RPMI8226 (cell line): ENCODE measurements around the gene GPR82.

Experiments used
- DNase-seq: peaks from one replicate; pipeline ENCODE4 v3.0.0-alpha.2; 2015

GPR82 gene

GRCh38 chrX:41720125-41720779, 3.7 kb upstream of the GPR82 start:
- no peak for DNase-seq

DNA sequence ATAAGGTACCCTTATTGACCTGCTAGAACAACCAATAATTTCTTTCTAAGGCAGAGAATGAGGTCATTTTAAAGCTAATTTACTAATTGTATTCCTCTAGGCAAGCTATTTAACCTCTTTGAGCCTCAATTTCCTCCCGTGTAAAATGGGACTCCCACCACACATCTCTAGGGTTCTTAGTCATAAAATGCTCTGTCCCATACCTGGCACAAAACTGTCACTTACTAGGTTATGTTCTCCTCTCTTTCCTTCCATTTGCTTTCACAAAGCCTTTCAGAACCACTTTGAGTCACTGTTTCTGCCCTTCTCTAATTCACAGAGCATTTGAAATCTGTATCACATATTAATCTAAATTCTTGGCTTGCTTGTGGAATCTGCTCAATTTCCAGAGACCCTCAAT, 2.4 kb upstream of the GPR82 start:
- DNase-seq = no peak

- DNase-seq = no peak
These were observed 1.8 kb upstream of the GPR82 start for GRCh38 chrX:41722214-41722613.

DNA sequence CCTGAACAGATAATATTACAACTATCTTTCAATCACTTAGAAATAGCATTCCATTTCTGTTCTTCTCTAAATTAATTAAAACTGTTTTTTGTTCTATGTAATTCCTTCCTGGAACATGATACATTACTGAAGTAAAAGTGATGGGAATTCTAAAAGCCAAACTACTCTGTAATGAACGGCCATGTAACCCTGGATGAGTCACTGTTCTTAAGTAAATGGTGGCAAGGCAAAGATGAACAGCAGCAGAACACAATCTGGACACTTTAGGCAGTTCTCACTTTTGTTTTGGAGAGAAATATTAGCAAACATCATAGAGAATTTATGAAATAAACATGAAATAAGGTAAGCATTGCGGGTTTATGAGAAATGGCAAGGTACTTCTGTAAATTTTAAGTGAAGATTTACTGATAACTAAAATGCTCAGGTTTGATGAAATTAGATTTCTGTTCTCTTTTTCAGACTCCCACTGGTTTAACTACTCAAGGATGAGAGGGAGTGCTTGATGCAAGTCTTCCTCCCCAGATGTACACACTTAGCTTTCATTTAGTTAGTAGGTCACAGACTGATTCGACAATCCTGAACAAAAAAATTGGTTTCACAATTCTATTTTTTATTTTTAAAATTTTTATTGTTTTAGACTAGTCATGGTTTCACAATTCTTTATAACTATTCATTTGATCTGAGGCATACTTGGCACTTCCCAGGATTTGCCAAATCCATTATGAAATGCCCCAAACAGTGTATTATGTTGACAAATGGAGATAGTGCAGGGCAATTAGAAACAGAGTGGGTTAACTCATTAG, 964 bp upstream of the GPR82 start:
- no peak for DNase-seq

GRCh38 chrX:41728125-41728524, 4.1 kb downstream of the GPR82 start:
- DNase-seq = no peak

DNA sequence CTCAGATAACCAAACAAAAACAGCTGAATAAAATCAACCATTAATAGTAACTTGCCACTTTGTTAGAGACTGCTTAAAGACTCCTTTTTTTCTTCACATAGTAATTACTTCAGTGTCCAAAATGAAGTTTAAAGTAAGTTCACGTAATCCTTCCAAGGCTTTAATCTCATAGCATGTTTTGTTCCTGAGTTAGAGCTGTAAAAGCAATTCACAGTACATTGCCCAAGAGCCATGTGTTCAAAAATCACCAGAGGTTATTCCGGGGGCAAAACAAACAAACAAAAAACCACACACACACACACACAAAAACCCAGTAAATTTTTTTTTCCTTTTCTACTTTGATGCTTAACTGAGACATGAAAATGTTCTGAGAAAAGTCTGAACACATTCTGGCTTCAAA, 6.1 kb downstream of the GPR82 start:
- no peak for DNase-seq

GRCh38 chrX:41732260-41732659, 8.3 kb downstream of the GPR82 start:
- no peak for DNase-seq

DNA sequence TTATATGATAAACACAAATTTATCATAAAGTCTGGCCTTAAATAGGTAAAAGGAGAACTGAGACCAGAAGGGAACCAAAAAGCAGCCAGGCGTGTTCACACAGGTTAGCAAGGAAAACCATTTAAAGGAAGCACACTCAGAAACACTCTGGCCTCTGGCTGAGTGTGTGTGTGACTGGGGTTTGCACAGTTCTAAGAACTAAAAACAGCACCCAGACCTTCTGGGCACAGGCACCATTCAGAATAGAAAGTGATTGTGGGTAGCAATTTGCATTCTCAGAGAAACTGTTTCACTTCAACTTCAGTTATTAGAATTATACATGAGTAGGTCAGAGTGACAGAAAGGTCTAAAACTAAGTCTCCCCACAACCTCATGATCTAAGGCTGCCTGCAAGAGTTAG, 10.0 kb downstream of the GPR82 start:
- DNase-seq = peak; percentile 55

DNA sequence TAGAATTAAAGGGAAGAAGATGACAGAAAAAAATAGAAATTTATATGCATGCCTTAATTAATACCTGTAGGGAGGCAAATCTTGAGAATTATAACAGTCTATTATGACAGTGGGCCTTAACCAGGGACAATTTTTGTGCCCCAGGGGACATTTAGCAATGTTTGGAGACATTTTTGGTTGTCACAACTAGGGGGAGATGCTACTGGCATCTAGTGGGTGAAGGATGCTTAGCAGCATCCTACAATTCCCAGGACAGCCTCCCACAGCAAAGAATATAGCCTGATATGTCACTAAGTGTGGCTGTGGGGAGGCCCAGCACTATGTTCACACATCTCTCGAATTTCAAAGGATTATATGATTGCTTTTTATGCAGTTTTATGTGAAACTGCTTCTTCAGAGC, 10.5 kb downstream of the GPR82 start:
- peak; percentile 20 for DNase-seq

- DNase-seq = no peak
These were observed 13.1 kb downstream of the GPR82 start for GRCh38 chrX:41737065-41737464.

GRCh38 chrX:41739871-41740270, 15.9 kb downstream of the GPR82 start:
- DNase-seq = no peak

DNA sequence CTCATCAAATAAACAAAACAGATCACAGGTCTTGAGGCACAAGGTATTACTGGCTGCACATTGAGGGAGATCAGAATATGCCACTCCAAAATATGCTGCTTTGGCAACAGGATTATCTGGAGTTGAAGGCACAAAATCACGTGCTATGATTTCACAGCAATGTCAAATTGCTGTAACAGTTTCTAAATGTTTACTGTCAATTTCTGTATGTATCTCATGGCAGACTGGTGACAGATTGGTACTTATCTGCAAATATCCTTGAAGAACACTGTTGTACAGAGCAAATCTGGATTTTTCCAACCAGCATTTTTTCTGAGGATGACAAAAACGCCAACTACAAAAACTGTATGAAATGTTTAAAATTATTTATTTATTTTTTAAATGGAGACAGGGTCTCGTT, 26.7 kb downstream of the GPR82 start:
- DNase-seq = no peak

GRCh38 chrX:41758401-41758800, 34.4 kb downstream of the GPR82 start:
- no peak for DNase-seq

DNA sequence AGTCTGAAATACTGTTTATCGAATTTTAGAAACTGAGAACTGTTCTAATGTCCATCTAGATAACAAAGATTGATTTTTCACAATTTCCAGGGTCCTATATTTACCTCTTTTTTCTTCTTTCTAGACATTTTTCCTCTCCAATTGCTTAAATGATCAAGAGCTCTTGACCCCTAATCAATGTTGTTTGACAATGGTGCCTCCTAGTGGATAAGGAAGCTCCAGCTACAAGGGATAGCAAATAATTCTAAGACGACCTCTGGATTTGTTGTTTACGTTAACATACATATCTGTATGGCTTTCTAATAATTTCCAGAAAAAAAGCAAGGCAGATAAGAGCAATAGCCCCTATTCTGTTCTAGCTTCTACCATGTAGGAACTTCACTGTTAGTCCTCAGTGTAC, 35.8 kb downstream of the GPR82 start:
- DNase-seq = peak; percentile 20

- no peak for DNase-seq
These were observed 37.2 kb downstream of the GPR82 start for GRCh38 chrX:41761169-41761568.

GRCh38 chrX:41761702-41762101, 37.7 kb downstream of the GPR82 start:
- DNase-seq = no peak

GRCh38 chrX:41779030-41779564, 55.1 kb downstream of the GPR82 start:
- DNase-seq = peak; percentile 9
